ENCODE results near the gene FXN.
A peak's percentile ranks its signal among the peaks of the same experiment; 100 is the strongest.
"Not testable (repeated sequence)": the region's sequence is repeated elsewhere in the genome, so short reads cannot be mapped to it uniquely, and the experiment has no call there.

The FXN gene

GRCh38 chr9:69035438-69036308, at the start of gene FXN:
FXN (plus strand) TSS chr9:69035752; CDS start chr9:69035783, 31 bp downstream.
- peak; percentile 91 for DNase-seq

DNA sequence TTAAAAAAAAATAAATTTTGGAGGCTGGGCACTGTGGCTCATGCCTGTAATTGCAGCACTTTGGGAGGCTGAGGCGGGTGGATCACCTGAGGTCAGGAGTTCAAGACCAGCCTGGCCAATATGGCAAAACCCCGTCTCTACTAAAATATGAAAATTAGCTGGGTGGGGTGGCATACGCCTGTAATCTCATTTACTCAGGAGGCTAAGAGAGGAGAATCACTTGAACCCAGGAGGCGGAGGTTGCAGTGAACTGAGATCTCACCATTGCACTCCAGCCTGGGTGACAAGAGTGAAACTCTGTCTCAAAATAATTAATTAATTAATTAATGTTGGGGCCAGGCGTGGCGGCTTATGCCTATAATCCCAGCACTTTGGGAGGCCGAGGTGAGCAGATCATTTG, 48.6 kb upstream of the FXN start:
- DNase-seq: not testable (repeated sequence)

DNA sequence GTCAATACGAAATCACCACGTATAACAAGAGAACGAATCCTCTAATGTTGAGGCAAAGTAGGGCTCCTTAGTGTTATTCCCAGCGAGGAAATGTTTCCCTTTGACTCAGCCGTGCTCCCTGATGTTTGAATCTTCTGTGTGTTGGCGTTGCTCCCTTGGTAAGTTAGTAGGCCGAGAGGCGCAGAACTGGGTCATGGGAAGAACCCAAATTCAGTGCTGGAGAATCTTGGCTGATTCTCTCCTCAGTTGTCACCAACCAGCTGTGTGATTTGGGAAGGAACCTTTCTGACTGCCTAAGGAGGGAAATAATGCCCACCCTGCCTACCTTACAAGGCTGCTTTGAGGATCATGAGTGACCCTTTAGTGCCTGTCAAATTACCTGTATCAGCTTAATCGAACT, 44.1 kb upstream of the FXN start:
- no peak for DNase-seq

GRCh38 chr9:68995776-68996175, 39.8 kb upstream of the FXN start:
- no peak for DNase-seq

GRCh38 chr9:68996462-68996861, 39.1 kb upstream of the FXN start:
- DNase-seq: no peak

- no peak for DNase-seq
These were observed 37.9 kb upstream of the FXN start for GRCh38 chr9:68997666-68998065.

- no peak for DNase-seq
These were observed 37.2 kb upstream of the FXN start for GRCh38 chr9:68998385-68998784.

DNA sequence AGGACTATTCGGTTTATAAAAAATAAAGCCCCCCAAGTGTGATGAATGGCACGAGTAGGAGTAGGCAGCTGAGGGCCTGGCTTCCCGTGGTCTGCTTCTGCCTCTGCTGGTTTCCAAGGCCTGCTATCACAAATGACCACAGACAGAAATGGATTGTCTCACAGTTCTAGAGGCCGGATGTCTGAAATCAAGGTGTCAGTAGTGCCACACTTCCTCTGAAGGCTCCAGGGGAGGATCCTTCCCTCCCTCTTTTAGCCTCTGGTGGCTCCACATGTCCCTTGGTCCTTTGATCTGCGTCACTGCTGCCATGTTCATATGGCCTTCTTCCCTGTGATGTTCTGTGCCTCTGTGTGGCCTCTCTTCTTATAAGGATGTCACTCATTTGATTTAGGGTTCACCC, 36.7 kb upstream of the FXN start:
- DNase-seq: no peak

DNA sequence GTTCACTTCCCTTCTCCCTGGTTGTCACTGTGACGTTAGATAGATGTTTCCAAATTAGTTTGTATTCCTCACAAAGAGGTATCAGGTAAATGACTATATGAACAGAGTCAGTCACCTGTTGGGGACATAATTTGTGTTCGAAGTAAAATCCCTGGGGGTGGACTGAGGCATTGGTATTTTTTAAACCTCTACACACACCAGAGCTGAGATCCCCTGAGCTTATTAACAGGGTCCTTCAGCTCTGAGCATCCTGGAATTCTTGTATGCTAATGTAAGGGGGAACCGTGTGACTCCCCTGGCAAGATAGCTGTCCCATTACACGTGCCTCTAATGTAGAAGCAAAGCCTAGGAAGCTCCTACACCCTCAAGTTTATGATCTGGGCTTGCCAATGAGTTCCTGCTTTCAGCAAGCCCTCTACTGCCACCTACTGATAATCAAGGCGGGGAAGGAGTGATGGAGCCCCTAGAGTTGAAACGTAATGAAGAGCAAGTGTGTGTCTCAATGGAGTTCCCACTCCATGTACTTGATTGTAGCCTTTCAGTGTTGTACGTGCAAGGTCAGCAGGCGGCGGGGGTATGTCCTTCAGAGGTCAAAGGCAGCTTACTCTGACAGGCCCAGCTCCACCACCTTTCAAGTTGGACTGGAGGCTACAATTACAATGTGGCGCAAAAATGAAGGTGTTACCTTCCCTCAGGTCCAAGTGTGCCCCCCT, 36.0 kb upstream of the FXN start:
- DNase-seq: peak; percentile 59

DNA sequence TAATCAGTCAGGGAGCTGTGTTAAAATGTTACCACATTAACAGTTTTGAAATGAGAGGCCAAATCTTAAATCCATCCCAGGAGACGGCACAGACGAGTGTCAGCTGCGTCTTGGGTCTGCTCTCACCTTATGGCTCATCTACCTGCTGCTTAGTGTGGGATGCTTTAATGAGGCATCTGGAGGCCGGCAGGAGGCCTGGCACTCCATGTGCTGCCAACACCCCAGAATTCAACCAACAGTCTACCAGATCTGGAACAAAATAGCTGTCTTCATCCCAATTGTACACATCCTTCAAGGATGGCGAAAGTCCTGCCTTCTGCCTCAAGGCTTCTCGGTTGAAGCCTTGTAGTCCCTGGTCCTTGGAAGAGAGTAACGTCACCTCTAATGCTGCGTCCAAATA, 33.6 kb upstream of the FXN start:
- no peak for DNase-seq

GRCh38 chr9:69003051-69003450, 32.5 kb upstream of the FXN start:
- DNase-seq: no peak

- DNase-seq: no peak
These were observed 30.7 kb upstream of the FXN start for GRCh38 chr9:69004836-69005235.

DNA sequence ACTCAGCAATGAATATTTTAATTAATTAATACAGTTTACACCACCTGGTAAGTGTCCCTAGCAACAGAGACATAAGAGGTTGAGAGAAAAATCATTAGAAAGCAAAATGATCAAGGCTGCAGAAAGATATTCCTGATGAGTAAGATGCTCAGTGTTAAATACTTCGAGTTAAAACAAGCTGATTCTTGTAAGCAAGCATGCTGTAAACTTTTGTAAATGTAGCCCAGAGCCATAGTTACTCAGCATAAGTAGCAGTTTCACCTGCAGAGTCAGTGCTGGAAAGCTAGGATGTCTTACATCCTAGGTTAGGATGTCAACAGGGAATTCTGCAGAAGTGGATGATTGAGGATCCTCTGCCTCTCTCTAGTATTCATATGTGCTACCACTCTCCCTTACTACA, 25.8 kb upstream of the FXN start:
- DNase-seq: no peak

GRCh38 chr9:69012696-69013381, 22.7 kb upstream of the FXN start:
- no peak for DNase-seq

- no peak for DNase-seq
These were observed 22.2 kb upstream of the FXN start for GRCh38 chr9:69013382-69013727.

GRCh38 chr9:69014013-69014412, 21.5 kb upstream of the FXN start, which contains the start of gene PRKACG:
PRKACG (minus strand) TSS chr9:69014113; CDS start chr9:69014092, 21 bp downstream.
- no peak for DNase-seq

GRCh38 chr9:69016191-69017096, 19.1 kb upstream of the FXN start:
- DNase-seq: no peak

DNA sequence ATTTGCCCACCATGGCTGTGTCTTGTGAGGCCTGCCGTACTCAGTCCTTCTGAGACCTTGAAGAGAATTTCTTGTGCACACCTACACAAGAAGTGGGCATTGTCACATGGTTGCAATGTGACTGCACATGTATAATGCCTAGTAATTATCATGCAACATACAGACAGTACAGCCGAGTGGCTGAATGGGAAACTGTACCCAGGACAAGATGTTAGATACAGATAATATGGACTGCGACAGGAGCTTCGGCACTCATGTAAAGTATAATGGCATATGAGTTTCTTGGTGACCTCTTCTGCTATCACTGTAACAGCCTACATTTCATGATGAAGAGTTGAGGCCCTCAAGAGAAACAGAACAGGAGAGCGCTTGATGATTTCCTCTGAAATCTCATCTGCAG, 16.8 kb upstream of the FXN start:
- no peak for DNase-seq

GRCh38 chr9:69019808-69020207, 15.7 kb upstream of the FXN start:
- no peak for DNase-seq

DNA sequence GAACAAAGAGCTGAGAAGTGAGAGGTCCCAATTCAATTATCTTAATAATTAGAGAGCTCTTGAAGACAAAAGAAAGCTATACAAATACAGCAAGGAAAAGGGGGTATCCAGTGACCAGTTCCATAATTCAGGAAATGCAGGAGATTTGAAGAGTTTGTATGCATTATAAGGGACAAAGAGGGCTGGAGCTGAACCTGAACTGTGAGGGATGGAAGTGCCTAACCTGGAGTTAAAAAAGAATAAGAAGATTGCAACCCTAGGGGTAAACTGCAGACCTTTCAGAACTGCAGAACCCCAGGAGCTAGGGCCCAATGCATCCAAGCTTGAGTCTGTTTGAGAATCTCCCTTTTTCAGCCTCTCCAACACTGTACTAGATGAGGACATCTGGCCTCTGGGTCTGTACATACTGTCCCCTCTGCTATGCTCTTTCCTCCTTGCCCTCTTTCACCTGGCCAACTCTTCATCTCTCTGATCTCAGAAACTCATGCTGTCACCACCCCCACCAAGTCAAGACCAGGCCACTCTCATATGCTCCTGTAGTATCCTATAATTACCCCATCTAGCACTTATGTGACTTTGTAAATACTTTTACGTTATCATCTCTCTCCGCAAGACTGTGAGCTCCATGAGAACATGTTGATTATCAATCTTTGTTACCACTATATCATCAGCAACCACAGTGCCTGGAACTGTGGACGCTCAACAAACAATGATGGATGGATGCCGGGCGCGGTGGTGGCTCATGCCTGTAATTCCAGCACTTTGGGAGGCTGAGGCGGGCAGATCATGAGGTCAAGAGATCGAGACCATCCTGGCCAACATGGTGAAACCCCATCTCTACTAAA, 15.0 kb upstream of the FXN start:
- no peak for DNase-seq

DNA sequence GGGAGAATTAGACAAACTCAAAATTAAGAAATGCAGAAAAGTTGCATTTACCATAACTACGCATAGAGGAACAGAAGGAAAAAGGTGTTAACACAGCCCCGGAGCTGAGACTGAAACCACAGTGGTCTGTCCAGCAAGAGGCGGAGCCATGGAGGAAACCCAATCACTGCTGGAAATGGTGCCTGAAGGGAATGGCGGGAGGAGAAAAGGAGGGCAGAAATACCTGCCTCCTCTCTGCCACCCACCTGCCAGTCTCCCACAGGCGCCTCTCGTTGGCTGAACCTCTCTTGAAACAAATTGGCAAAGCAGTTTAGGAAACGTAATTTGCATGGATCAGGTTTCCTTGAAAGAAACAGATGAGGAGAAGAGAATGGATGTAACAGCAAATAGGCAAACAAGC, 11.9 kb upstream of the FXN start:
- DNase-seq: no peak

Data from right hindlimb (tissue), 1 donor.